ENCODE data around the gene MBNL1. TPM values are rescaled to one million over a fixed set of nuclear protein-coding genes. Genes with fewer than 3 reads are reported as not detected.
A peak's percentile ranks its signal among the peaks of the same experiment; 100 is the strongest.

The MBNL1 gene
- total RNA-seq, 6 experiments from 2014 or later: 200 to 291 (median 244) TPM

DNA sequence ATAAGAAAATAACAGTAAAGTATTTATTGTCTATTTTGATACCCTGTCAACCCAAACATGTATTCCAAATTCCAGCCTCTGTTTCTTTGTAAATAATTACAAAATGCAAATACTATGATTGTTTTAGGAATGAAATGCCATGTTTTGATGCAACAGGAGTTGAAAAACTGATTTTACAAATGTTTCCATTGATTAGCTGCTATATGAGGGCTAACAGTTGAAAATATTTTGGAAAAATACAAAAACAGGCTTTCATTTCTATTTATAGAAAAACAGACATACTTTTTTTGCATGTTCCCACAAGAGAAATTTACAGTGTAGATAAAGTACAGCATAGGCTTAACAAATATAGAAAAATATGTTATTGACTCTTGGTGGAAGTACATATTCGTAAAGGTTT is 20.0 kb downstream of the MBNL1 start:
- DNase-seq: no peak
- Mint-ChIP-seq H3K4me1 (ENCODE audit: low read depth) (peaks cover 85% of the 10 kb centered on the region), H3K9me3 (no peaks in the 10 kb centered on the region), H3K27ac (peak overlapping the region; percentile 81), H3K27me3 (ENCODE audit: insufficient read depth) (no peaks in the 10 kb centered on the region; the same call in 1 of the 2 replicates), H3K4me3 (peak overlapping the region; percentile 73; the same call in 1 of the 2 replicates), H3K36me3 (ENCODE audit: low read depth) (peaks cover 17% of the 10 kb centered on the region)
- TF ChIP-seq, protein P1, sequence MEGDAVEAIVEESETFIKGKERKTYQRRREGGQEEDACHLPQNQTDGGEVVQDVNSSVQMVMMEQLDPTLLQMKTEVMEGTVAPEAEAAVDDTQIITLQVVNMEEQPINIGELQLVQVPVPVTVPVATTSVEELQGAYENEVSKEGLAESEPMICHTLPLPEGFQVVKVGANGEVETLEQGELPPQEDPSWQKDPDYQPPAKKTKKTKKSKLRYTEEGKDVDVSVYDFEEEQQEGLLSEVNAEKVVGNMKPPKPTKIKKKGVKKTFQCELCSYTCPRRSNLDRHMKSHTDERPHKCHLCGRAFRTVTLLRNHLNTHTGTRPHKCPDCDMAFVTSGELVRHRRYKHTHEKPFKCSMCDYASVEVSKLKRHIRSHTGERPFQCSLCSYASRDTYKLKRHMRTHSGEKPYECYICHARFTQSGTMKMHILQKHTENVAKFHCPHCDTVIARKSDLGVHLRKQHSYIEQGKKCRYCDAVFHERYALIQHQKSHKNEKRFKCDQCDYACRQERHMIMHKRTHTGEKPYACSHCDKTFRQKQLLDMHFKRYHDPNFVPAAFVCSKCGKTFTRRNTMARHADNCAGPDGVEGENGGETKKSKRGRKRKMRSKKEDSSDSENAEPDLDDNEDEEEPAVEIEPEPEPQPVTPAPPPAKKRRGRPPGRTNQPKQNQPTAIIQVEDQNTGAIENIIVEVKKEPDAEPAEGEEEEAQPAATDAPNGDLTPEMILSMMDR (IDR thresholded peaks at IDR 0.05): no peak

DNA sequence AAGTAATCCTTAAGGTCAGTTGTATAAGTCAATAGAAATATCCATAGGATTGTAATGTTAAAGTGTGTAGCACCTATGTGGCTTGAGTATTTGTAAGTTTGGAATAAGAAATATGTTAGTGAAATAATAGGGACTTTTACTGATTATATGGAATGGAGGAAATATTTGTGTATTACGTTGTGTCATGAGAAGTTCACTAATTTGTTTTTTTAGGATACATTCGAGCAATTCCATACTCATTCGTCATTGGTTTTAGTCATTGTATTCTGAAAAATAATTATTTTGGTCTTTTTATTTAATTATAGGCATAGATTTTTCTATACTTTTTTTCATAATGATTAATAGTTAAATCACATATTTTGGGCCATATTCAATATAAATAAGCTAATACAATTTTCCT is 21.0 kb downstream of the MBNL1 start:
- Mint-ChIP-seq H3K4me1 (ENCODE audit: low read depth) (peaks cover 77% of the 10 kb centered on the region), H3K27ac (peak overlapping the region; percentile 67), H3K9me3 (no peaks in the 10 kb centered on the region), H3K4me3 (peak overlapping the region; percentile 60), H3K36me3 (ENCODE audit: low read depth) (peaks cover 14% of the 10 kb centered on the region), H3K27me3 (ENCODE audit: insufficient read depth) (no peaks in the 10 kb centered on the region; the same call in 1 of the 2 replicates)
- TF ChIP-seq, protein P1 (IDR thresholded peaks at IDR 0.05): no peak
- no peak for DNase-seq

DNA sequence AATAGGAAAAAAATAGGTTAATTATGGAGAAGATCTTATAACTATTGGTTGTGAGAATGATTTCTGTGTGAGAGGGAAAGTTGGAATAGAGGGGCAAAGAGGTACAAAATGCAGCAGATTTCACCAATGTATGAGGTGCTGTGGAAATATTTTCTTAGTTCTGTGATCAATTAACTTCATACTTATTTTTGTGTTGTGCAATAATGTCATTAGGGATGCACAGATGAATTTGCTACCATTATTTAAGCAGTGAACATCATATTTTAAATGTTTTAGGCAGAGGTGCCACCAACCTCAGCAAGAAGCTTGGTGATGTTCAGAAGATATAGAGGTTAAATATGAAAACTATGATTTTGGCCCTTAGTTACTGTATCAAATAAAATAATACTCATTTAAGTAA is 21.6 kb downstream of the MBNL1 start:
- no peaks in the 10 kb centered on the region; the same call in 1 of the 2 replicates for H3K27me3 Mint-ChIP-seq (ENCODE audit: insufficient read depth)
- H3K4me3 Mint-ChIP-seq: peak overlapping the region; percentile 60
- peaks cover 74% of the 10 kb centered on the region for H3K4me1 Mint-ChIP-seq (ENCODE audit: low read depth)
- DNase-seq: no peak
- TF ChIP-seq, protein P1 (IDR thresholded peaks at IDR 0.05): no peak
- peaks cover 10% of the 10 kb centered on the region for H3K36me3 Mint-ChIP-seq (ENCODE audit: low read depth)
- H3K9me3 Mint-ChIP-seq: no peaks in the 10 kb centered on the region
- peak overlapping the region; percentile 67 for H3K27ac Mint-ChIP-seq

DNA sequence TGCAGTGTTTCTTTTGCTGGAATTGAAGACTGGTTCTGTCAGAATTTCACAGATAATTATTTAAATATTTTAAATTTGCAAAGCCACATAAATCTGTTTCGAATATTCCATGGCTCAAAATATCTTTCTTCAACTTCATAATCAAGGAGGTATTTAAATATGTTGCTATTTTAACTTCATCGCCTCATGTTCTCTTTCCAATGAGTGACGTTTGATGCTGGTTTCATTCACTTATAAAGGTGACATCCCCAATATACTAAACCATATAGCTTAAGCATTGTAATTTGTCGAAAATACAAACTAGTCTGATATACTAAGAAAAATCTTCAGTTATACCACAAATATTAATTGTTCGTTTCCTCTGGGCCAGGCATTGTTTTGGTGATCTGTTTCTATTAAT is 22.5 kb downstream of the MBNL1 start:
- peaks cover 78% of the 10 kb centered on the region for H3K4me1 Mint-ChIP-seq (ENCODE audit: low read depth)
- H3K4me3 Mint-ChIP-seq: peak overlapping the region; percentile 67; the same call in 1 of the 2 replicates
- TF ChIP-seq, protein P1 (IDR thresholded peaks at IDR 0.05): no peak

DNA sequence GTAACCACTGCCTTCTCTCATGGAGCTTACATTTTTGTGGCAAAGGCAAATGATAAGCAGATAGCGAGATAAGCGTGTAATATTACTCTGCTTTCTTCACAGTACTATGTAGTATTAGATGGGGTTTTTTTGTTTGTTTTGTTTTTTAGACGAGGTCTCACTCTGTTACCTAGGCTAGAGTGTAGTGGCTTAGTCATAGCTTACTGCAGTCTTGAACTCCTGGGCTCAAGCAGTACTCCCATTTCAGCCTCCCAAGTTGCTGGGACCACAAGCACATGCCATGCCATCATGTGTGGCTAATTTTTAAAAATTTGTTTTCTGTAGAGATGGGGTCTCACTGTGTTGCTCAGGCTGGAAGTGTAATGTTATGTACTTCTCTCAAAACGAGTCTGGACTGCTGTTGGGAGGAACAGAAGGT is 22.9 kb downstream of the MBNL1 start:
- Mint-ChIP-seq H3K9me3 (no peaks in the 10 kb centered on the region), H3K36me3 (ENCODE audit: low read depth) (peaks cover 23% of the 10 kb centered on the region), H3K27ac (peak overlapping the region; percentile 88), H3K27me3 (ENCODE audit: insufficient read depth) (no peaks in the 10 kb centered on the region; the same call in 1 of the 2 replicates), H3K4me3 (peak overlapping the region; percentile 67), H3K4me1 (ENCODE audit: low read depth) (peaks cover 79% of the 10 kb centered on the region)
- DNase-seq: no peak
- TF ChIP-seq, protein P1 (IDR thresholded peaks at IDR 0.05): no peak

More for the DNA sequence above, 22.5 kb downstream of the MBNL1 start:
- Mint-ChIP-seq H3K36me3 (ENCODE audit: low read depth) (peaks cover 19% of the 10 kb centered on the region), H3K27ac (peak overlapping the region; percentile 88), H3K27me3 (ENCODE audit: insufficient read depth) (no peaks in the 10 kb centered on the region; the same call in 1 of the 2 replicates), H3K9me3 (no peaks in the 10 kb centered on the region)
- no peak for DNase-seq
